ENCODE results near the gene SERHL2. TPM values are rescaled to one million over a fixed set of nuclear protein-coding genes. Genes with fewer than 3 reads are reported as not detected.
"Not testable (repeated sequence)": the region's sequence is repeated elsewhere in the genome, so short reads cannot be mapped to it uniquely, and the experiment has no call there.

Gene SERHL2
- total RNA-seq, 6 experiments from 2014 or later = 4.2 to 6.2 (median 4.8) TPM

DNA sequence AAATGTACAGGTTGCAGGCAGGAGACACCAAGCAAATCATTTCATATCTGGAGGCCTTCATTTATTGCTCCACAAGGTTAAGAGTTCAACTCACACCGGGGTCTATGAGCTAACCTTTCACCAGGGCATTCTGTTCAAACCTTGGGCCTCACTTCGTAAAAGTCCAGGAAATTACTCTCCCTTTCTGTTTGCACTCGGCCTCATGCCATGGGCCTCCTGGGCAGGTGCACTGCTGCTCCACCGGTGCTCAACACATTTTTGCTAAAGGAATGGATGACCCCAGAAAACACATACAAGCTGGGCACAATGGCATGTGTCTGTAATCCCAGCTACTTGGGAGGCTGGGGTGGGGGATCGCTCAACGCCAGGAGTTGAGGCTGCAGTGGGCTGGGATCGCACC lies 17.6 kb upstream of the SERHL2 start:
- Mint-ChIP-seq H3K4me3 (no peak overlapping the region), H3K9me3 (no peaks in the 10 kb centered on the region), H3K27ac (no peak overlapping the region), H3K36me3 (ENCODE audit: low read depth) (no peaks in the 10 kb centered on the region), H3K27me3 (ENCODE audit: insufficient read depth) (peaks cover 13% of the 10 kb centered on the region), H3K4me1 (ENCODE audit: low read depth) (peaks cover 38% of the 10 kb centered on the region)
- TF ChIP-seq, protein P1, sequence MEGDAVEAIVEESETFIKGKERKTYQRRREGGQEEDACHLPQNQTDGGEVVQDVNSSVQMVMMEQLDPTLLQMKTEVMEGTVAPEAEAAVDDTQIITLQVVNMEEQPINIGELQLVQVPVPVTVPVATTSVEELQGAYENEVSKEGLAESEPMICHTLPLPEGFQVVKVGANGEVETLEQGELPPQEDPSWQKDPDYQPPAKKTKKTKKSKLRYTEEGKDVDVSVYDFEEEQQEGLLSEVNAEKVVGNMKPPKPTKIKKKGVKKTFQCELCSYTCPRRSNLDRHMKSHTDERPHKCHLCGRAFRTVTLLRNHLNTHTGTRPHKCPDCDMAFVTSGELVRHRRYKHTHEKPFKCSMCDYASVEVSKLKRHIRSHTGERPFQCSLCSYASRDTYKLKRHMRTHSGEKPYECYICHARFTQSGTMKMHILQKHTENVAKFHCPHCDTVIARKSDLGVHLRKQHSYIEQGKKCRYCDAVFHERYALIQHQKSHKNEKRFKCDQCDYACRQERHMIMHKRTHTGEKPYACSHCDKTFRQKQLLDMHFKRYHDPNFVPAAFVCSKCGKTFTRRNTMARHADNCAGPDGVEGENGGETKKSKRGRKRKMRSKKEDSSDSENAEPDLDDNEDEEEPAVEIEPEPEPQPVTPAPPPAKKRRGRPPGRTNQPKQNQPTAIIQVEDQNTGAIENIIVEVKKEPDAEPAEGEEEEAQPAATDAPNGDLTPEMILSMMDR (IDR thresholded peaks at IDR 0.05) = no peak
- no peak for DNase-seq

- not testable (repeated sequence) for H3K36me3 Mint-ChIP-seq (ENCODE audit: low read depth); H3K9me3 Mint-ChIP-seq; H3K4me3 Mint-ChIP-seq; DNase-seq
- H3K4me1 Mint-ChIP-seq (ENCODE audit: low read depth) = peaks cover 42% of the 10 kb centered on the region
- H3K27ac Mint-ChIP-seq = peak overlapping the region; percentile 73; the same call in 1 of the 2 replicates
- H3K27me3 Mint-ChIP-seq (ENCODE audit: insufficient read depth) = peaks cover 12% of the 10 kb centered on the region
Observed at GRCh38 chr22:42536634-42537033, 17.1 kb upstream of the SERHL2 start.

DNA sequence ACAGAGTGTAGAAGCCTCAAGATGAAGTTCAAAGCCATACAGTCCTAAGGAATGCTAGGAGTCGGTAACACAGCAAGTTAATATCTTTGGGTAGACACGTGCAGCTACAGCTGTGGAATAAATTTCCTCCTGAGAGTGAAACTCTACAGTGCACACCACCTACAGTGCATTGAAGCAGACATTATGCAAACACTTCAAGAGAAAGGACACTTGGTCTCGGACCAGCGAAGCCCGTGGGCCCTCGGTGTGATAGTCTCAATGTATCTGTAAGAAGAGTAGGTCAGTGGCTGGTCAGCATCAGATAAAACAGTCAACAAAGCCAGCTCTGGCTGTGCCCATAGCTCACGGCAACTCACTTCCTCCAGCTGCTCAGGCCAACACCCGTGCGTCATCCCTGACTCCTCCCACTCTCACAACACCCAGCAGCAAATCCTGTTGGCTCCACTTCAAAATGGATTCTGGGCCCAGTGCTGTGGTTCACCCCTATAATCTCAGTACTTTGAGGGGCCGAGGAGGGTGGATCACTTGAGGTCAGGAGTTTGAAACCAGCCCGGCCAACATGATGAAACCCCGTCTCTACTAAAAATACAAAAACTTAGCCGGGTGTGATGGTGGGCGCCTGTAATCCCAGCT lies 16.4 kb upstream of the SERHL2 start:
- DNase-seq = peak; percentile 15

GRCh38 chr22:42539236-42539771 lies 14.5 kb upstream of the SERHL2 start:
- H3K36me3 Mint-ChIP-seq (ENCODE audit: low read depth); H3K27me3 Mint-ChIP-seq (ENCODE audit: insufficient read depth); H3K9me3 Mint-ChIP-seq; H3K4me3 Mint-ChIP-seq: not testable (repeated sequence)
- Mint-ChIP-seq H3K27ac (peak overlapping the region; percentile 63; the same call in 1 of the 2 replicates), H3K4me1 (ENCODE audit: low read depth) (peaks cover 34% of the 10 kb centered on the region)
- DNase-seq = peak; percentile 12

More for the DNA sequence above, 16.4 kb upstream of the SERHL2 start:
- not testable (repeated sequence) for H3K9me3 Mint-ChIP-seq; H3K27me3 Mint-ChIP-seq (ENCODE audit: insufficient read depth); H3K36me3 Mint-ChIP-seq (ENCODE audit: low read depth)
- Mint-ChIP-seq H3K4me3 (peak overlapping the region; percentile 24; the same call in 1 of the 2 replicates), H3K4me1 (ENCODE audit: low read depth) (peaks cover 42% of the 10 kb centered on the region), H3K27ac (peak overlapping the region; percentile 73)

DNA sequence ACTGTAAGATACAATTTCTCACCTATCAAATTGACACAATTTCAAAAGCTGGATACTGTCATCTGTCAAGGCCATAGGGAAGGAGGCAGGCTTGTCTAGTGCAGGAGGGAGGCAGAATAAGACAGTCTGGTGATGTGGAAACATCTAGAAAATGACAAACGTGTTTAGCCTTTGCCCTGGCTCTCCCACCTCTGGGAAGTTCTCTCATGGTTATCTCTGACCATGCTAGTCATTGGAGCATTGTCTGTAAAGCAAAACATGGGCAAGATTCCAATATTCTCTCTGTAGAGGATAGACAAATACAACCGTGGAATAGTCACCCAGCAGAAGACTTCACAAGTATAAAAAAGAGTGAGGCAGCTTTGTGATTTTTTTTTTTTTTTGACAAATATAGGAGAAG lies 9.1 kb upstream of the SERHL2 start:
- H3K4me1 Mint-ChIP-seq (ENCODE audit: low read depth) = peaks cover 10% of the 10 kb centered on the region
- no peak overlapping the region for H3K27ac Mint-ChIP-seq
- H3K36me3 Mint-ChIP-seq (ENCODE audit: low read depth) = no peaks in the 10 kb centered on the region
- no peak for DNase-seq
- TF ChIP-seq, protein P1 (IDR thresholded peaks at IDR 0.05) = no peak
- H3K4me3 Mint-ChIP-seq = no peak overlapping the region
- no peaks in the 10 kb centered on the region for H3K9me3 Mint-ChIP-seq
- peaks cover 26% of the 10 kb centered on the region for H3K27me3 Mint-ChIP-seq (ENCODE audit: insufficient read depth)

GRCh38 chr22:42547562-42547961 lies 6.2 kb upstream of the SERHL2 start:
- no peaks in the 10 kb centered on the region for H3K36me3 Mint-ChIP-seq (ENCODE audit: low read depth)
- TF ChIP-seq, protein P1 (IDR thresholded peaks at IDR 0.05) = no peak
- no peaks in the 10 kb centered on the region for H3K9me3 Mint-ChIP-seq
- no peak overlapping the region for H3K27ac Mint-ChIP-seq
- DNase-seq = no peak
- no peak overlapping the region for H3K4me3 Mint-ChIP-seq
- H3K27me3 Mint-ChIP-seq (ENCODE audit: insufficient read depth) = peaks cover 30% of the 10 kb centered on the region
- no peaks in the 10 kb centered on the region for H3K4me1 Mint-ChIP-seq (ENCODE audit: low read depth)

GRCh38 chr22:42548126-42548525 lies 5.6 kb upstream of the SERHL2 start:
- H3K9me3 Mint-ChIP-seq; H3K27ac Mint-ChIP-seq; H3K4me1 Mint-ChIP-seq (ENCODE audit: low read depth); H3K4me3 Mint-ChIP-seq; DNase-seq; H3K36me3 Mint-ChIP-seq (ENCODE audit: low read depth): not testable (repeated sequence)
- peaks cover 30% of the 10 kb centered on the region for H3K27me3 Mint-ChIP-seq (ENCODE audit: insufficient read depth)
